ENCODE measurements around the gene SPINK4.

Gene SPINK4

DNA sequence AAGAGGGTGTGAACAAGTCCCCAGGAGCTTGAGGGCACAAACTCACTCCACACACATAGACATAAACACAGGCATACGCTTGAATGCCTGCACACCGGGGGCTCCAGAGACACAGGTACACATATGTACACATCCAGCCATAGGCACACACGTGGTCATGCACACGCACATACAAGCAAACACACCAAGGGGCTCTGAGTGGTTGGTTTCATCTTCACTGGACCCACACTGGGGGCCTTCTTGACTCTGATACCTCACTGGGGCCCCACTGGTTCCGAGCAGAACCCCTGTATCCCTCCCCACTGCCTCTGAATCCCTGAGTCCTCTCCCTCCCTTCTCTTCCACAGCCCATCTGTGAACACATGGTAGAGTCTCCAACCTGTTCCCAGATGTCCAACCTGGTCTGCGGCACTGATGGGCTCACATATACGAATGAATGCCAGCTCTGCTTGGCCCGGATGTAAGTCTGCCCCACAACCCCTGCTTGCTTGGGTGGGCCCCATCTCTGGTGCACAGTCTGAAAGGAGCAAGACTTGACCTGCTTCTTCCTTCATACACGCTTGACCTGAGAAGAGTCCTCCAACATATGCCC, 6.4 kb downstream of the SPINK4 start:
- peaks cover 11% of the 10 kb centered on the region for H3K36me3 ChIP-seq (ENCODE audit: insufficient read depth, low read length)
- no peak overlapping the region for H3K9ac ChIP-seq (ENCODE audit: low read length)
- H3K27ac ChIP-seq (ENCODE audit: low read depth, low read length) = no peak overlapping the region
- no peak overlapping the region for H3K4me3 ChIP-seq (ENCODE audit: low read depth in 1 of 2, low read length in 2 of 2)
- H3K9me3 ChIP-seq (ENCODE audit: low read length) = no peaks in the 10 kb centered on the region
- H3K4me1 ChIP-seq (ENCODE audit: insufficient read depth, low read length) = no peaks in the 10 kb centered on the region
- no peaks in the 10 kb centered on the region for H3K27me3 ChIP-seq (ENCODE audit: control insufficient read depth in 1 of 2, insufficient read depth in 2 of 2, low read length in 2 of 2)

DNA sequence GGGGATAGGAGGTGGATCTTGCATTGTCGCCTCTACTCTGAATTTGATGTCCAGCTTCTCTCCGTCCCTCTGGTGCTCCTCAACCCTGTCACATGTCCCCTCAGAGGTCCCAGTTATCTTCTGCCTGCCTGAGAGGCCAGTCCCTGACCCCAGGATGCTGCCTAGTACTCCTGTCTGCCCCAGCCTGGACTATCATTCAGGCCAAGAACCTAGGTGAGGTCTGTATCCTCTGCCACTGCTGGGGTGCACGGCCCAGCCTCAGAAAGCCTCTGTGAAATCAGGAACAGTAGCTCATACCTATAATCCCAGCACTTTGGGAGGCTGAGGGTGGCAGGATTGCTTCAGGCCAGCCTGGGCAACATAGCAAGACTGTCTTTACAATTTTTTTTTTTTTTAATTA, 8.6 kb downstream of the SPINK4 start:
- no peak overlapping the region for H3K9ac ChIP-seq (ENCODE audit: low read length)
- H3K27me3 ChIP-seq (ENCODE audit: control insufficient read depth in 1 of 2, insufficient read depth in 2 of 2, low read length in 2 of 2) = no peaks in the 10 kb centered on the region
- no peak overlapping the region for H3K27ac ChIP-seq (ENCODE audit: low read depth, low read length)
- no peaks in the 10 kb centered on the region for H3K9me3 ChIP-seq (ENCODE audit: low read length)
- peaks cover 18% of the 10 kb centered on the region for H3K36me3 ChIP-seq (ENCODE audit: insufficient read depth, low read length)
- H3K4me1 ChIP-seq (ENCODE audit: insufficient read depth, low read length) = no peaks in the 10 kb centered on the region
- H3K4me3 ChIP-seq (ENCODE audit: low read depth in 1 of 2, low read length in 2 of 2) = no peak overlapping the region

DNA sequence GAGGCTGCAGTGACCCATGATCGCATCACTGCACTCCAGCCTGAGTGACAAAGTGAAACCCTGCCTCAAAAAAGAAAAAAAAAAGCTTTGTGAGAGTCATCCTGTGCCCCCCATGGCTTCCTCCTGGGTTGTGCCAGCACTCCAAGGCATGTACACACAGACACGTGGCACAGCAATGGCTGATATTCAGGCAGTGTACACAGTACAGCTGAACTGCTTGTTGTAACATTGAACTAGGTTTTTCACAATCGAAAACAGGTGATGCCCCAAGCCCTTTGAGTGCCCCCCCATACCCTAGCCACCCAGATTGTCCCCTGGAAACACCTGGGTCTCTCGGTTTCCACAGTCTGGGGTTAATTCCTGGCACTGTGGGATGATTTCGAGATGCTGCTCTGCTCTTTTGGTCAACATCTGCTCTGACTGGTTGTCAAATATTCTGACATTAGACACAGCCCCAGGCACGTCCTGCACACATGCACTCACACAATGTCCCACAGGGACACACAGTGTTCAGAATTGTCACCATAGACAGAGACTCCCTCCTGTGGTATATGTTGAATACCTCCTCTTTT, 9.2 kb downstream of the SPINK4 start:
- Histone ChIP-seq H3K4me3 (ENCODE audit: low read depth in 1 of 2, low read length in 2 of 2) (no peak overlapping the region), H3K4me1 (ENCODE audit: insufficient read depth, low read length) (no peaks in the 10 kb centered on the region), H3K9me3 (ENCODE audit: low read length) (no peaks in the 10 kb centered on the region), H3K36me3 (ENCODE audit: insufficient read depth, low read length) (peaks cover 18% of the 10 kb centered on the region), H3K27me3 (ENCODE audit: control insufficient read depth in 1 of 2, insufficient read depth in 2 of 2, low read length in 2 of 2) (no peaks in the 10 kb centered on the region), H3K27ac (ENCODE audit: low read depth, low read length) (no peak overlapping the region), H3K9ac (ENCODE audit: low read length) (no peak overlapping the region)

DNA sequence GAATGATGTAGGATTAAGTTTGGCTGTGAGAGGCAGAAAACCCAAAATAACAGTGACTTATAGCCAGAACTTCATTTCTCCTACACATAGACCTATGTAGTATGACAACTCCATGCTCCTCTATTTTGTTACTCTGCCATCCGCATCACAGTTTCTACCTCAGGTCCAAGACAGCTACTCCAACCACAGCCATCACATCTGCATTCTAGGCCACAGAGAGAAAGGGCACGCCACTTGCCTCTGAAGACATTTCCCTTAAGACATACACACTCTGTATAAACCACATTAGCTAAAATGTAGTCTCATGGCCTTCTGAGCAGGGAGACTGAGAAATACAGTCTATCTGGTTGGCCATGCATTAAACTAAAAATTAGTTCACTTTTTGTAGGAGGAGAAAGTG, 10.0 kb downstream of the SPINK4 start:
- no peaks in the 10 kb centered on the region for H3K9me3 ChIP-seq (ENCODE audit: low read length)
- no peak overlapping the region for H3K9ac ChIP-seq (ENCODE audit: low read length)
- no peaks in the 10 kb centered on the region for H3K4me1 ChIP-seq (ENCODE audit: insufficient read depth, low read length)
- H3K4me3 ChIP-seq (ENCODE audit: low read depth in 1 of 2, low read length in 2 of 2) = no peak overlapping the region
- no peaks in the 10 kb centered on the region for H3K27me3 ChIP-seq (ENCODE audit: control insufficient read depth in 1 of 2, insufficient read depth in 2 of 2, low read length in 2 of 2)
- no peak overlapping the region for H3K27ac ChIP-seq (ENCODE audit: low read depth, low read length)
- peaks cover 26% of the 10 kb centered on the region for H3K36me3 ChIP-seq (ENCODE audit: insufficient read depth, low read length)

- no peaks in the 10 kb centered on the region for H3K9me3 ChIP-seq (ENCODE audit: low read length)
- no peak overlapping the region for H3K9ac ChIP-seq (ENCODE audit: low read length)
- no peak overlapping the region for H3K4me3 ChIP-seq (ENCODE audit: low read depth in 1 of 2, low read length in 2 of 2)
- H3K27me3 ChIP-seq (ENCODE audit: control insufficient read depth in 1 of 2, insufficient read depth in 2 of 2, low read length in 2 of 2) = no peaks in the 10 kb centered on the region
- H3K27ac ChIP-seq (ENCODE audit: low read depth, low read length) = no peak overlapping the region
- H3K36me3 ChIP-seq (ENCODE audit: insufficient read depth, low read length) = peaks cover 32% of the 10 kb centered on the region
- H3K4me1 ChIP-seq (ENCODE audit: insufficient read depth, low read length) = no peaks in the 10 kb centered on the region
These were observed 10.6 kb downstream of the SPINK4 start for GRCh38 chr9:33250458-33250995.

DNA sequence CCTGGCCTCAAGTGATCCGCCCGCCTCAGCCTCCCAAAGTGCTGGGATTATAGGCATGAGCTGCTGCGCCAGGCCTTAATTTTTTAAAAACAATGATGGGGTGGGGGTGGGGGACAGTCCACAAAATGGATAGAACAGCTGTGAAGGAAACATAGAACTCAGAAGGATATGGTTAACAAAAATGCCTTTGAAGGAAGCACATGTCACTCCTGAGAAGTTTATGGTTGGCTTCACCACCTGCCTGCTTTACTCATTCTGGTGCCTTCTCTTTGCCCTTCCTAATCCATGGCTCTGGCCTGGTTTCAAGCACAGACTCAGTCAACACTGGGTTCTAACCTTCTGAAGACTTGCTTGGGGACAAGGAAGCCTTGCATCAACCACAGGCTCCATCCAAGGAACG, 14.2 kb downstream of the SPINK4 start:
- Histone ChIP-seq H3K9me3 (ENCODE audit: low read length) (no peaks in the 10 kb centered on the region), H3K9ac (ENCODE audit: low read length) (no peak overlapping the region), H3K4me1 (ENCODE audit: insufficient read depth, low read length) (no peaks in the 10 kb centered on the region), H3K4me3 (ENCODE audit: low read depth in 1 of 2, low read length in 2 of 2) (no peak overlapping the region), H3K27ac (ENCODE audit: low read depth, low read length) (no peak overlapping the region), H3K36me3 (ENCODE audit: insufficient read depth, low read length) (peaks cover 50% of the 10 kb centered on the region), H3K27me3 (ENCODE audit: control insufficient read depth in 1 of 2, insufficient read depth in 2 of 2, low read length in 2 of 2) (no peaks in the 10 kb centered on the region)

GRCh38 chr9:33255014-33255413, 15.0 kb downstream of the SPINK4 start:
- Histone ChIP-seq H3K4me3 (ENCODE audit: low read depth in 1 of 2, low read length in 2 of 2) (no peak overlapping the region), H3K36me3 (ENCODE audit: insufficient read depth, low read length) (peaks cover 58% of the 10 kb centered on the region), H3K27ac (ENCODE audit: low read depth, low read length) (no peak overlapping the region), H3K27me3 (ENCODE audit: control insufficient read depth in 1 of 2, insufficient read depth in 2 of 2, low read length in 2 of 2) (no peaks in the 10 kb centered on the region), H3K9me3 (ENCODE audit: low read length) (no peaks in the 10 kb centered on the region), H3K4me1 (ENCODE audit: insufficient read depth, low read length) (no peaks in the 10 kb centered on the region), H3K9ac (ENCODE audit: low read length) (no peak overlapping the region)

- H3K36me3 ChIP-seq (ENCODE audit: insufficient read depth, low read length) = peaks cover 62% of the 10 kb centered on the region
- H3K27me3 ChIP-seq (ENCODE audit: control insufficient read depth in 1 of 2, insufficient read depth in 2 of 2, low read length in 2 of 2) = no peaks in the 10 kb centered on the region
These were observed 15.5 kb downstream of the SPINK4 start for GRCh38 chr9:33255471-33255870.

GRCh38 chr9:33256236-33256635, 16.3 kb downstream of the SPINK4 start:
- Histone ChIP-seq H3K9ac (ENCODE audit: low read length) (no peak overlapping the region), H3K27me3 (ENCODE audit: control insufficient read depth in 1 of 2, insufficient read depth in 2 of 2, low read length in 2 of 2) (no peaks in the 10 kb centered on the region), H3K36me3 (ENCODE audit: insufficient read depth, low read length) (peaks cover 70% of the 10 kb centered on the region)

More at GRCh38 chr9:33255471-33255870, 15.5 kb downstream of the SPINK4 start:
- Histone ChIP-seq H3K4me1 (ENCODE audit: insufficient read depth, low read length) (no peaks in the 10 kb centered on the region), H3K9me3 (ENCODE audit: low read length) (no peaks in the 10 kb centered on the region), H3K4me3 (ENCODE audit: low read depth in 1 of 2, low read length in 2 of 2) (no peak overlapping the region), H3K27ac (ENCODE audit: low read depth, low read length) (no peak overlapping the region), H3K9ac (ENCODE audit: low read length) (no peak overlapping the region)

GRCh38 chr9:33257276-33257675, 17.3 kb downstream of the SPINK4 start:
- Histone ChIP-seq H3K9me3 (ENCODE audit: low read length) (no peaks in the 10 kb centered on the region), H3K36me3 (ENCODE audit: insufficient read depth, low read length) (peaks cover 76% of the 10 kb centered on the region), H3K9ac (ENCODE audit: low read length) (no peak overlapping the region), H3K27me3 (ENCODE audit: control insufficient read depth in 1 of 2, insufficient read depth in 2 of 2, low read length in 2 of 2) (no peaks in the 10 kb centered on the region), H3K27ac (ENCODE audit: low read depth, low read length) (no peak overlapping the region), H3K4me3 (ENCODE audit: low read depth in 1 of 2, low read length in 2 of 2) (no peak overlapping the region), H3K4me1 (ENCODE audit: insufficient read depth, low read length) (no peaks in the 10 kb centered on the region)

More at GRCh38 chr9:33256236-33256635, 16.3 kb downstream of the SPINK4 start:
- no peaks in the 10 kb centered on the region for H3K4me1 ChIP-seq (ENCODE audit: insufficient read depth, low read length)
- H3K27ac ChIP-seq (ENCODE audit: low read depth, low read length) = no peak overlapping the region
- no peak overlapping the region for H3K4me3 ChIP-seq (ENCODE audit: low read depth in 1 of 2, low read length in 2 of 2)
- no peaks in the 10 kb centered on the region for H3K9me3 ChIP-seq (ENCODE audit: low read length)

DNA sequence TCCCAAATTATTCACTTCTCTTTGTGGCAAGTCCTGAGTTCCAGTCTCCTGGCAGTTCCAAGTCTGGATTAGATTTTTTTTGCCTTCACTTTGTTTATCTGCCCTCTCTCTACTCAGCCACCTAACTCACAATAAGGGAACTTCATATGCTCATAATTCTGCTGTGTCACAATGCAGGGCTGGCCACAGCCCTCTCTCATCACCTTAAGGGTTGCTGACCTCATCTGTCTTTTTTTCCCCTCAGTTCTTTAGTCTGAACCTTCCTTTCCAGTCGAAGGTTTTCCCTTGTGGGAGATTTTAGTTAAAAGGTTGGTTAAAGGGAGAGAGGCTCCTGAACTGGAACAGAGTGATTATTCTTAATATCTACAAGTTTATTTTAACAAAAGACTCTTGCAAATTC, 20.4 kb downstream of the SPINK4 start:
- no peak overlapping the region for H3K4me3 ChIP-seq (ENCODE audit: low read depth in 1 of 2, low read length in 2 of 2)
- no peaks in the 10 kb centered on the region for H3K27me3 ChIP-seq (ENCODE audit: control insufficient read depth in 1 of 2, insufficient read depth in 2 of 2, low read length in 2 of 2)
- no peak overlapping the region for H3K9ac ChIP-seq (ENCODE audit: low read length)
- H3K36me3 ChIP-seq (ENCODE audit: insufficient read depth, low read length) = peaks cover 57% of the 10 kb centered on the region
- no peaks in the 10 kb centered on the region for H3K9me3 ChIP-seq (ENCODE audit: low read length)
- H3K27ac ChIP-seq (ENCODE audit: low read depth, low read length) = no peak overlapping the region
- H3K4me1 ChIP-seq (ENCODE audit: insufficient read depth, low read length) = peaks cover 12% of the 10 kb centered on the region
